Type B pancreatic cell (in vitro differentiated cells): ENCODE measurements around the gene KCNAB1. TPM values are rescaled to one million over a fixed set of nuclear protein-coding genes. Genes with fewer than 3 reads are reported as not detected.

ENCODE experiments used
- DNase-seq: peaks from one replicate; pipeline ENCODE4 v3.0.0; 2021; ENCODE audit warnings: mixed read lengths; ENCODE audit not compliant: unreplicated experiment; ENCODE audit errors: extremely low spot score
- H3K27ac Mint-ChIP-seq: 2 replicates; pipeline ENCODE4 v1.8.0; 2021; ENCODE audit warnings: mild to moderate bottlenecking, mixed read lengths
- H3K27me3 Mint-ChIP-seq: 2 replicates; pipeline ENCODE4 v1.8.0; 2021; ENCODE audit warnings: mixed read lengths
- H3K36me3 Mint-ChIP-seq: 2 replicates; pipeline ENCODE4 v1.8.0; 2021; ENCODE audit warnings: mixed read lengths
- H3K4me1 Mint-ChIP-seq: one replicate; pipeline ENCODE4 v1.8.0; 2021; ENCODE audit warnings: mixed read lengths; ENCODE audit not compliant: unreplicated experiment
- H3K4me3 Mint-ChIP-seq: 2 replicates; pipeline ENCODE4 v1.8.0; 2021; ENCODE audit warnings: mild to moderate bottlenecking, mixed read lengths
- H3K9me3 Mint-ChIP-seq: 2 replicates; pipeline ENCODE4 v1.8.0; 2021; ENCODE audit warnings: mixed read lengths
- CTCF ChIP-seq: fragments of 200-600 bp; sonication (generic); conservative IDR thresholded peaks from 2 replicates; pipeline ENCODE4 v1.5.0; 2021; ENCODE audit warnings: antibody characterized with exemption, mild to moderate bottlenecking
- total RNA-seq: library from RNA; stranded (reverse); gene quantifications from 2 replicates; pipeline ENCODE4 v1.2.1, GENCODE V29; 2021; ENCODE audit warnings: low replicate concordance

Gene KCNAB1
- total RNA-seq, 1 donor from 2014 or later: 6.1 TPM

GRCh38 chr3:156448300-156448699, 327.9 kb downstream of the KCNAB1 start:
- DNase-seq: no peak
- H3K27ac Mint-ChIP-seq: no peak overlapping the region
- no peaks in the 10 kb centered on the region for H3K9me3 Mint-ChIP-seq
- H3K4me1 Mint-ChIP-seq: peaks cover 1% of the 10 kb centered on the region
- H3K27me3 Mint-ChIP-seq: peaks cover under 1% of the 10 kb centered on the region
- peak; percentile 57 for TF ChIP-seq CTCF
- H3K4me3 Mint-ChIP-seq: no peak overlapping the region
- H3K36me3 Mint-ChIP-seq: peaks cover 4% of the 10 kb centered on the region

DNA sequence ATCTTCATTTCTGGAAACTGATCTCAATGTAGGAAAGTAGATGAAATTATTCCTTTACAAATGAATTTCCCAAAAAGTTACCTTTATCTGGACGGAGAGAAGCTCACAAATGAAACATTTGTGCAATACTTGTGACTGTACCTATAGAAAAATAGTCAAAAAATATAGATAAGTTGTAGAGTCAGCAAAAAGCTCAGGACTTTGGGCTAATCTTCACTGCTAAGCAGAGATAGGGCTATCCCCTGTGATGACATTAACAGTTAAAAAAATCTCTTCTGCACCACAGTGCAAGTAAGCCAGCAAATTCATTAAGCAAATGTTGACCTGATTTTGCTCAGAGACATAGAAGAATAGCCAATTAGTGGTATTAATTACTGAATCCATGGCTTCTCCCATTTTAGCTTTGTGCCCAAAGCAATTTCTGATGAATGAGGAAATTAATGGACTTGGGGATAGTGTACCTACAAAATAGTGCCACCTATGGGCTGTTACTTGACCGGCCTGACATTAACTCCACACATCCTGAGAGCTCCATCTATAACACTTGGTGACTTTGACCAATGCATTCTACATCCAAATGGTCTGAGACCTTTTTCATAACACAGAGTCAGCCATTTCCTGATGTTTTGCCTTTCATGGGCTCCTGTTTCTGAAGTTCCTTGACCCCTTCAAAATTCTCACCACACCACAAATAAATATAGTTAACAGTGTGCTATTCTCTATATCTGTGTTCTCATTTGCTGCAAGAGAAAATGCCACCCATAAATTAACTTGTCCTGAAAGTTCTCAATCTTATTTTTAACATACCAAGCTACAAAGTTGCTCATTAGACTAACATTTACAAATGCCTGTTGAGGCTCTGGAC, 329.6 kb downstream of the KCNAB1 start:
- TF ChIP-seq CTCF: peak; percentile 69
- Mint-ChIP-seq H3K4me1 (peaks cover 2% of the 10 kb centered on the region), H3K27ac (no peak overlapping the region), H3K27me3 (no peaks in the 10 kb centered on the region), H3K36me3 (peaks cover 4% of the 10 kb centered on the region), H3K4me3 (no peak overlapping the region), H3K9me3 (no peaks in the 10 kb centered on the region)
- DNase-seq: no peak

DNA sequence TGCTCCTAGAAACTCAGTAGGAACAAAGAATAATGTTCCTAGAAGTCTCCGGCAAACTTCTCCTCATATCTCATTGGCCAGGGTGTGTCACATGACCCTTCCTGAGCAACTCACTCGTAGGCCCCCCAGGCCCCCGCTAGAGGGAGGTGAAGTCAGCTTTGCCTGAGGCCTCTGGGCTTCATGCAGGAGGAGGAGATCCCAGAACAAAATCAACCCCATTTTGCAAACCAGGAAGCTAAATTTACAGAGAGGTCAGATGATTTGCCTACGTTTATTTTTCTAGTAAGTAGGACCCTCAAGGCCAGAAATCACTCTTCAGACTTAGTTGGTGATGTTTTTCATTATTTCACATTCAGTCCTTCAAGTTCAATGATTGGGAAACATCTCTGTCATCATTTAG, 335.5 kb downstream of the KCNAB1 start:
- Mint-ChIP-seq H3K27me3 (no peaks in the 10 kb centered on the region), H3K4me1 (peaks cover 22% of the 10 kb centered on the region), H3K36me3 (peaks cover 4% of the 10 kb centered on the region), H3K4me3 (peak overlapping the region; percentile 82), H3K27ac (peak overlapping the region; percentile 92), H3K9me3 (peaks cover 4% of the 10 kb centered on the region)
- DNase-seq: no peak
- TF ChIP-seq CTCF: peak; percentile 30

- no peak for TF ChIP-seq CTCF
- no peaks in the 10 kb centered on the region for H3K27me3 Mint-ChIP-seq
- peaks cover under 1% of the 10 kb centered on the region for H3K36me3 Mint-ChIP-seq
- peak overlapping the region; percentile 97 for H3K27ac Mint-ChIP-seq
- DNase-seq: no peak
- peaks cover 28% of the 10 kb centered on the region for H3K4me1 Mint-ChIP-seq
- peaks cover 4% of the 10 kb centered on the region for H3K9me3 Mint-ChIP-seq
- H3K4me3 Mint-ChIP-seq: peak overlapping the region; percentile 86
These were observed 336.4 kb downstream of the KCNAB1 start for GRCh38 chr3:156456771-156457224.

DNA sequence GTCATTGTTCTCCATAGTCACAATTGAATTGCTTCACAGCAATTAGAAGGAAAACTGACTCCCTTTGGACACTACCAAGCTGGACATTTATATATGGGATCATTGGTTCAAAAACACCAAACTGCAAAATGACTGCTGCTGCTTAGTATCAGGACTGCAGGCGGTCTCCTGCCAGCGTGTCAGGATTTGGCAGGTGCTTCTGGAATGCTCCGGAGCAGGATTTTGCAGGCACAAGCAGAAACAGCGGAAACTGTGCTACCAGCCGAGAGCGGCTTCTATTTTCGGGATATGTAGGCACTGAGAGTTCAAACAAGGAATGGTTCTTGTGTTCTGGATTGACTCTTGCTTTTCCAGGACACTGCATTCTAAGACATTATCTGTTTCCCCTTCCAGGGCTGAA, 339.1 kb downstream of the KCNAB1 start:
- DNase-seq: no peak
- H3K4me1 Mint-ChIP-seq: peaks cover 44% of the 10 kb centered on the region
- H3K36me3 Mint-ChIP-seq: no peaks in the 10 kb centered on the region
- no peak for TF ChIP-seq CTCF
- no peak overlapping the region for H3K4me3 Mint-ChIP-seq
- no peak overlapping the region for H3K27ac Mint-ChIP-seq
- no peaks in the 10 kb centered on the region for H3K27me3 Mint-ChIP-seq
- H3K9me3 Mint-ChIP-seq: peaks cover 4% of the 10 kb centered on the region
